Upper lobe of left lung (tissue), 6 donors: ENCODE data around the gene AADACL4. TPM values are rescaled to one million over a fixed set of nuclear protein-coding genes. Genes with fewer than 3 reads are reported as not detected.
"Not testable (repeated sequence)": the region's sequence is repeated elsewhere in the genome, so short reads cannot be mapped to it uniquely, and the experiment has no call there.

Experiments
- ATAC-seq, 2 donors: fragments of 200-7000 bp; cut with Tn5 transposase; one replicate each; pipeline ENCODE4 v1.9.1; 2022; ENCODE audit warnings: mild to moderate bottlenecking in 2 of 2, moderate library complexity in 2 of 2; ENCODE audit not compliant: low FRiP score in 2 of 2
- DNase-seq, 2 donors: peaks; one replicate each; pipeline ENCODE4 v3.0.0-alpha.2; 2019 to 2020
- H3K27ac ChIP-seq, 4 donors: fragments of 200-600 bp; sonication (generic); one replicate each; pipeline ENCODE4 v1.5.1; 2016 to 2019
- H3K27me3 ChIP-seq, 4 donors: fragments of 200-600 bp; sonication (generic); one replicate each; pipeline ENCODE4 v1.5.1; 2017 to 2019
- H3K36me3 ChIP-seq, 4 donors: fragments of 200-600 bp; sonication (generic); one replicate each; pipeline ENCODE4 v1.5.1; 2016 to 2019
- H3K4me1 ChIP-seq, 4 donors: fragments of 200-600 bp; sonication (generic); one replicate each; pipeline ENCODE4 v1.5.1; 2018 to 2019
- H3K4me3 ChIP-seq, 4 donors: fragments of 200-600 bp; sonication (generic); one replicate each; pipeline ENCODE4 v1.5.1; 2017 to 2019; ENCODE audit warnings: mild to moderate bottlenecking in 2 of 4, moderate library complexity in 1 of 4
- H3K9me3 ChIP-seq, 4 donors: fragments of 200-600 bp; sonication (generic); one replicate each; pipeline ENCODE4 v1.5.1; 2018 to 2019
- EP300 ChIP-seq, 4 donors: sonication (generic); formaldehyde crosslinking; IDR thresholded peaks; one replicate each; pipeline ENCODE4 v1.5.1; 2017; ENCODE audit warnings: antibody characterized with exemption in 4 of 4, control low read depth in 2 of 4
- POLR2A ChIP-seq, 4 donors: fragments of 450-650 bp; IDR thresholded peaks; one replicate each; pipeline ENCODE4 v1.5.1; 2016 to 2017; ENCODE audit warnings: antibody characterized with exemption in 4 of 4, mild to moderate bottlenecking in 2 of 4
- POLR2AphosphoS5 ChIP-seq, 2 donors: sonication (generic); formaldehyde crosslinking; IDR thresholded peaks; one replicate each; pipeline ENCODE4 v1.5.1; 2017; ENCODE audit warnings: antibody characterized with exemption in 2 of 2
- WGBS, 2 donors: methylation state at CpG; one replicate each; pipeline ENCODE4 v1.1.5; 2017 to 2018; 5-methylcytosine and 5-hydroxymethylcytosine counted together
- total RNA-seq, 6 donors: library from RNA; depleted of rRNA in 4 of 6; stranded (reverse); fragments of >200 nt in 4 of 6; gene quantifications; one replicate each; pipeline versions ENCODE4 v1.1.0 to v1.2.1, GENCODE V29; 2016 to 2021
- TF ChIP-seq, protein P1 (sequence below), 6 experiments: fragments of 450-650 bp in 4 of 6; fragments of 200-600 bp in 2 of 6; sonication (generic) in 2 of 6; IDR thresholded peaks; one replicate each; pipeline ENCODE4 v1.5.1; 2016 to 2019; ENCODE audit warnings: antibody characterized with exemption in 6 of 6
- donor health status: DM: no; HTN: no; CAD: no; lungs with moderate emphysema.
- donor health status: DM: no; HTN: yes; CAD: no; lungs with severe emphysema.

AADACL4 gene
- total RNA-seq, 6 donors from 2014 or later, result not detected

DNA sequence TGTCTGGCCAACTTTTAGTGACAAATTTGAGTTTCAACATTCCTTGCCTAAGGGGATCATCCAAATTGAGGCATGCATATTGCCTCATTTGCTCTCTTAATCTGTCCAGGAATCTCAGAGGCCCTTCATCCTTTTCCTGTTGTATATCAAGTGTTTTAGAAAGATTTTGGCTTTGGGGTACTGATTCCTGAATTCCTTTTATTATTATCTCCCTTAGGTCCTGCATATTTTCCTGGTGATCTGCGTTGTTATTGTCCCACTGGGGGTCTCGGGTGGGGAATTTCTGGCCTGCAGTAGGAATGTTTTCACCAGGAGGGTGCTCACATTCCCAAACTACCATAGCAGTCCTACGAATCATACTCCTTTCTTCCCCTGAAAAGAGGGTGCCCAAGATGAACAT, 67.7 kb downstream of the AADACL4 start:
- Histone ChIP-seq H3K27ac (no peak overlapping the region), H3K27me3 (no peaks in the 10 kb centered on the region), H3K4me3 (no peak overlapping the region), H3K4me1 (no peaks in the 10 kb centered on the region), H3K36me3 (no peaks in the 10 kb centered on the region), H3K9me3 (no peaks in the 10 kb centered on the region)
- ATAC-seq (no peak), DNase-seq (no peak)
- 61 to 75% methylated on average over 2 to 3 of the region's 3 CpGs for WGBS, 2 donors
- no peak for TF ChIP-seq POLR2A (IDR thresholded peaks at IDR 0.05)
- TF ChIP-seq EP300 (IDR thresholded peaks at IDR 0.05), result no peak
- TF ChIP-seq POLR2AphosphoS5 (IDR thresholded peaks at IDR 0.05), result no peak
- TF ChIP-seq, protein P1, sequence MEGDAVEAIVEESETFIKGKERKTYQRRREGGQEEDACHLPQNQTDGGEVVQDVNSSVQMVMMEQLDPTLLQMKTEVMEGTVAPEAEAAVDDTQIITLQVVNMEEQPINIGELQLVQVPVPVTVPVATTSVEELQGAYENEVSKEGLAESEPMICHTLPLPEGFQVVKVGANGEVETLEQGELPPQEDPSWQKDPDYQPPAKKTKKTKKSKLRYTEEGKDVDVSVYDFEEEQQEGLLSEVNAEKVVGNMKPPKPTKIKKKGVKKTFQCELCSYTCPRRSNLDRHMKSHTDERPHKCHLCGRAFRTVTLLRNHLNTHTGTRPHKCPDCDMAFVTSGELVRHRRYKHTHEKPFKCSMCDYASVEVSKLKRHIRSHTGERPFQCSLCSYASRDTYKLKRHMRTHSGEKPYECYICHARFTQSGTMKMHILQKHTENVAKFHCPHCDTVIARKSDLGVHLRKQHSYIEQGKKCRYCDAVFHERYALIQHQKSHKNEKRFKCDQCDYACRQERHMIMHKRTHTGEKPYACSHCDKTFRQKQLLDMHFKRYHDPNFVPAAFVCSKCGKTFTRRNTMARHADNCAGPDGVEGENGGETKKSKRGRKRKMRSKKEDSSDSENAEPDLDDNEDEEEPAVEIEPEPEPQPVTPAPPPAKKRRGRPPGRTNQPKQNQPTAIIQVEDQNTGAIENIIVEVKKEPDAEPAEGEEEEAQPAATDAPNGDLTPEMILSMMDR (IDR thresholded peaks at IDR 0.05), result no peak

DNA sequence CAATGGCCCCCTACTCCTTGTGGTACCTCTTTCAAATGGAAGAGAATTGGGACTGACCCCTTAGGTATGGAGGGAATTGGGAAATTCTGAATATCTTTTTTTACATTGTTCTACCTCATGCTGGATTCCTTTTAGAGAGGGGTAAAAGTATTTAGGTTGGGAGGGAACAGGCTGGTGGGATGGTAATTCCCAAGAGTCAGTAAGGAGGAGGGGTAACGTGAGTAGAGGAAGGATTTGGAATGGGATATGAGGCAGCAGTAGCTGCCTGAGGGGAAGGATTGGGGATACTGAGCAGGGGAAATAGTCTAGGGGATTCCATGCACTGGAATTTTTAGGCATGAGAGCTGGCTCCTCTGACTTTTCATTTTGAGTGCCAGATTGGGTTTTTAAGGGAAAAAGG, 68.2 kb downstream of the AADACL4 start:
- DNase-seq (no peak), ATAC-seq (no peak)
- H3K4me3 ChIP-seq, result no peak overlapping the region
- no peak for TF ChIP-seq EP300 (IDR thresholded peaks at IDR 0.05)
- TF ChIP-seq POLR2AphosphoS5 (IDR thresholded peaks at IDR 0.05), result no peak
- TF ChIP-seq POLR2A (IDR thresholded peaks at IDR 0.05), result no peak
- TF ChIP-seq, protein P1 (IDR thresholded peaks at IDR 0.05), result no peak
- H3K27ac ChIP-seq, result no peak overlapping the region
- H3K4me1 ChIP-seq, result no peaks in the 10 kb centered on the region
- H3K36me3 ChIP-seq, result no peaks in the 10 kb centered on the region
- H3K9me3 ChIP-seq, result no peaks in the 10 kb centered on the region
- WGBS, 2 donors, result 58 to 92% methylated on average over 1 of the region's 1 CpG
- no peaks in the 10 kb centered on the region for H3K27me3 ChIP-seq

DNA sequence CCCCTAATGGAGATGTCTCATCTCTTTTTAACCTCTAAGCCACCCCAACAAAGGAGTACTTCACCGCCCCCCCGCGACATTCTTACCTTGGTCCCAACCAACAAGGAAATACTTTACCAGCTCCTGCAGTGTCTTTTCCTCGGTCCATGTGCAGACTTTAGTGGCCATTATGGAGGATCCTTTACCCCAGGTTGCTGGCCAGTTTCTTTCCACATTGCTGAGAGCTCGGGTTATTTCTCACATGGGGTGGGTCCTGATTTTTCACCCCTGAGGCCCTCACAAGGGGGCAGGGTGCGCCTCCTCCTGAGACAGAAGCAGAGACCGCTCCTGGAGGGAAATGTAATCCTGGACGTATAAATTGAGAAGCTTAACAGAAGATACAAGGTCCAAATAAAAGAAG, 69.0 kb downstream of the AADACL4 start:
- Histone ChIP-seq H3K4me1 (no peaks in the 10 kb centered on the region), H3K9me3 (no peaks in the 10 kb centered on the region), H3K36me3 (no peaks in the 10 kb centered on the region), H3K27me3 (no peaks in the 10 kb centered on the region), H3K4me3 (no peak overlapping the region), H3K27ac (no peak overlapping the region)
- no peak for ATAC-seq
- no peak for DNase-seq
- TF ChIP-seq POLR2A (IDR thresholded peaks at IDR 0.05), result no peak
- WGBS, 2 donors, result 78 to 90% methylated on average over 8 of the region's 8 CpGs

DNA sequence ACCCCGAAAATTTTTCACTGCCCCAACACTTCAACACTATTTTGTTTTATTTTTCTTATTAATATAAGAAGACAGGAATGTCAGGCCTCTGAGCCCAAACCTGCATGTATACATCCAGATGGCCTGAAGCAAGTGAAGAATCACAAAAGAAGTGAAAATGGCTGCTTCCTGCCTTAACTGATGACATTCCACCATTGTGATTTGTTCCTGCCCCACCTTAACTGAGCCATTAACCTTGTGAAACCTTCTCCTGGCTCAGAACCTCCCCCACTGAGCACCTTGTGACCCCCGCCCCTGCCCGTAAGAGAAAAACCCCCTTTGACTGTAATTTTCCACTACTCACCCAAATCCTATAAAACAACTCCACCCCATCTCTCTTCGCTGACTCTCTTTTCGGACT, 69.8 kb downstream of the AADACL4 start:
- not testable (repeated sequence) for H3K36me3 ChIP-seq, DNase-seq, H3K4me3 ChIP-seq, H3K4me1 ChIP-seq, H3K27me3 ChIP-seq, H3K27ac ChIP-seq, ATAC-seq, H3K9me3 ChIP-seq
- WGBS, 2 donors, result 83 to 84% methylated on average over 5 of the region's 5 CpGs

DNA sequence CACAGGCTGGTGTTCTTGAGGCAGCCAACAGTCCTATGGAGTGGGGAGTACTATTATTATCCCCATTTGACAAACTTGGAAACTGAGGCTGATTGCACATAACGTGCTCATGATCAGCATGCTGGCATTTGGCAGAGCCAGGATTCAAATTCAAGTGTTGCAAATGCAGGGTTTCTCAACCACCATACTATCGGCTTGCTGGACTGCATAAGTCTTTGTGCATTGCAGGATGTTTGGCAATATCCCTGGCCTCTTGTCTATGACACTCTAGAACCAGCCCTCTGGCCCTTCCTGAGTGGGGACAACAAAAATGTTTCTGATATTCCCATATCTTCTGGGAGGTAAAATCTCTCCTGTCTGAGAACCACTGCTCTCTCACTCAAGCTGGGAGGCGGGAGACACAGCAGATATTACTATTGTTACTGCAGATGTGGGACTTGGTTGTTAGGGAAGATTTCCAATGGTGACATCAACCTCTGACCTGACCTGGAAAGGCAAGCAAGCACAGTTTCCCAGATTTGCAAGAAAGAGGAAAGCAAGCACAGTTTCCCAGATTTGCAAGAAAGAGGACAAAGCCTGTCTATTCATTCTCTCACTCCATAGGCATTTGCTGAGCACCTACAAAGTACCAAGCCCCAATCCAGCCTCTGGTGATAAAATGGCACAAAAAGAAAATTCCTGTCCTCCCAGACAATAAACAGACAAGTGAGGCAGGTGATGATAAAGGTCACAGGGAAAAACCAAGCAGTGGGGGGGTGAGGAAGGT, 71.0 kb downstream of the AADACL4 start:
- Histone ChIP-seq H3K4me3 (no peak overlapping the region), H3K36me3 (no peaks in the 10 kb centered on the region), H3K4me1 (no peaks in the 10 kb centered on the region), H3K9me3 (no peaks in the 10 kb centered on the region), H3K27me3 (no peaks in the 10 kb centered on the region), H3K27ac (no peak overlapping the region)
- no peak for DNase-seq
- 50 to 63% methylated on average over 3 of the region's 3 CpGs for WGBS, 2 donors
- ATAC-seq, result peak in 1 of 2 donors; percentile 30
- TF ChIP-seq, protein P1 (IDR thresholded peaks at IDR 0.05), result no peak
- TF ChIP-seq POLR2AphosphoS5 (IDR thresholded peaks at IDR 0.05) (no peak), EP300 (IDR thresholded peaks at IDR 0.05) (no peak), POLR2A (IDR thresholded peaks at IDR 0.05) (no peak)

DNA sequence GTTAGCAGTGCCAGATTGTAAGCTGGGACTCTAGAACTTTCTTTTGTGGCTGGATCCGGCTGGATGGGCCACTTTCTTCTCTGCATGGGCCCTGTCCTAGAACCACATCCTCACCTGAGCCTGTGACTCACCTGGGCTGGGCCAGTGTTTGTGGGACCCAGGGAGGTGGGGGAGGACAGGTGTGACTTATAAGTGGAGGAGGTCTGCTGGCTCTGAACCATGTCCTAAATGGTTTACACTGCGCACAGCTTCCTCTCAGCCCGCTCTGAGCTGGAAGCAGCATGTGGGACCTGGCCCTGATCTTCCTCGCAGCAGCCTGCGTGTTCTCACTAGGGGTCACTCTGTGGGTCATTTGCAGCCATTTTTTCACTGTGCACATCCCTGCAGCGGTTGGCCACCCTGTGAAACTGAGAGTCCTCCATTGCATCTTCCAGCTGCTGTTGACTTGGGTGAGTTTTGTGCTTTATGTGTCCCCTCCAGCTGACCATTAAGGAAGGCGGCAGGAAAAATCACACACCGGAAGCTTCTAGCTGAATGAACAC, 72.1 kb downstream of the AADACL4 start, which contains the start of gene AADACL3:
AADACL3 (plus strand) TSS at position 215 of the 542 bp plus-strand sequence; CDS start at position 282, 67 bp downstream.
- TF ChIP-seq EP300 (IDR thresholded peaks at IDR 0.05), result no peak
- TF ChIP-seq POLR2AphosphoS5 (IDR thresholded peaks at IDR 0.05), result no peak
- no peak for TF ChIP-seq POLR2A (IDR thresholded peaks at IDR 0.05)
- TF ChIP-seq, protein P1 (IDR thresholded peaks at IDR 0.05), result no peak
- Histone ChIP-seq H3K4me3 (no peak within 1 kb of the TSS), H3K9me3 (no peaks in the 10 kb centered on the region), H3K36me3 (no peaks in the 10 kb centered on the region), H3K27ac (no peak within 1 kb of the TSS), H3K4me1 (no peaks in the 10 kb centered on the region), H3K27me3 (no peaks in the 10 kb centered on the region)
- DNase-seq (no peak), ATAC-seq (no peak)
- WGBS, 2 donors, result 85 to 88% methylated on average over 7 to 8 of the region's 8 CpGs
